Gastrocnemius medialis (tissue), 4 donors: Measurements from ENCODE around the gene INCA1.

Experiments
- CTCF ChIP-seq, 5 experiments: fragments of 450-650 bp in 3 of 5; fragments of 200-600 bp in 2 of 5; sonication (generic) in 2 of 5; IDR thresholded peaks in 4 of 5; conservative IDR thresholded peaks in 1 of 5; 1 replicate in 4 of 5; 2 replicates in 1 of 5; pipeline ENCODE4 v1.5.1; 2016 to 2019; ENCODE audit warnings: antibody characterized with exemption in 5 of 5, mild to moderate bottlenecking in 3 of 5, moderate library complexity in 3 of 5
- POLR2A ChIP-seq, 2 donors: fragments of 450-650 bp; IDR thresholded peaks; one replicate each; pipeline ENCODE4 v1.6.1; 2017; ENCODE audit warnings: antibody characterized with exemption in 2 of 2, mild to moderate bottlenecking in 2 of 2, moderate library complexity in 2 of 2

- TF ChIP-seq CTCF (IDR thresholded peaks at IDR 0.05 in 4 of 5, conservative IDR thresholded peaks at IDR 0.05 in 1 of 5) (no peak), POLR2A (IDR thresholded peaks at IDR 0.05) (no peak)
These were observed 26.3 kb upstream of the INCA1 start for GRCh38 chr17:5023588-5024147.
